DMS53 treated with DMSO at 0.1 percent for 48 hours (cell line): ENCODE results near the gene ACO2.

ENCODE experiments used
- DNase-seq: peaks from one replicate; lab custom pipeline; 2025; ENCODE audit not compliant: unreplicated experiment; lab: John Stamatoyannopoulos, UW

Gene ACO2

GRCh38 chr22:41487037-41487935 is 18.4 kb downstream of the ACO2 start:
- no peak for DNase-seq

GRCh38 chr22:41488076-41488475 is 19.2 kb downstream of the ACO2 start:
- no peak for DNase-seq

GRCh38 chr22:41488596-41489385 is 19.9 kb downstream of the ACO2 start:
- no peak for DNase-seq

- DNase-seq: no peak
Observed at GRCh38 chr22:41491374-41492100, 22.6 kb downstream of the ACO2 start.

GRCh38 chr22:41498303-41498835 is 29.5 kb downstream of the ACO2 start:
- DNase-seq: no peak

GRCh38 chr22:41499624-41500280 is 30.8 kb downstream of the ACO2 start:
- no peak for DNase-seq

- DNase-seq: no peak
Observed at GRCh38 chr22:41500303-41500702, 31.4 kb downstream of the ACO2 start.

GRCh38 chr22:41501209-41501608 is 32.3 kb downstream of the ACO2 start:
- no peak for DNase-seq

- no peak for DNase-seq
Observed at GRCh38 chr22:41504397-41504796, 35.5 kb downstream of the ACO2 start.

- DNase-seq: no peak
Observed at GRCh38 chr22:41504816-41505215, 35.9 kb downstream of the ACO2 start.

GRCh38 chr22:41505511-41506220 is 36.7 kb downstream of the ACO2 start:
- DNase-seq: no peak

GRCh38 chr22:41507330-41508063 is 38.6 kb downstream of the ACO2 start:
- DNase-seq: no peak

- no peak for DNase-seq
Observed at GRCh38 chr22:41508770-41509170, 39.9 kb downstream of the ACO2 start.

GRCh38 chr22:41511521-41511968 is 42.6 kb downstream of the ACO2 start:
- no peak for DNase-seq

- DNase-seq: no peak
Observed at GRCh38 chr22:41512421-41513194, 43.7 kb downstream of the ACO2 start.

GRCh38 chr22:41513391-41513790 is 44.5 kb downstream of the ACO2 start:
- no peak for DNase-seq

- DNase-seq: no peak
Observed at GRCh38 chr22:41516462-41516861, 47.5 kb downstream of the ACO2 start.
